Fibroblast of skin of scalp (primary cell): Measurements from ENCODE around the gene CLEC9A.

Source experiments
- DNase-seq: peaks from one replicate; pipeline ENCODE4 v3.0.0-alpha.2; 2013

The CLEC9A gene

DNA sequence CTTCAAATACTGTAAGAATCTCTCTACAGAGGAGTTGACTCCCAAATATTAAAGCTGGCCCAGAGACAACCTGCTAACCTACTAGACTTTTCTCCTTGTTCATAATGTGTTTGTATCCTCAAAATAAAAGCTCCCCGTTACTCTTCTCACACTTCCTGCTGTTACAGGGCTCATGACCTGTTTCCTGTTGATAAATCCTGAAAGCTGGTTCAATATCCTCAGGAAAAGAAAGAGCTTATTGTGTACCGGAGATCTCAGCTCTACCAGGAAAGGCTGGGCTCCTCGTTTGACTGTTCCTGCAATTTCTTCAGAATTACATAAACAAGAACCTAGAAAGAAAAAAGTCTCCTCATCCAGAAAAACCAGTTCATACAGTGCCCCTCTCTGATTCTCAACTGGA, 37.5 kb downstream of the CLEC9A start:
- DNase-seq, result no peak

DNA sequence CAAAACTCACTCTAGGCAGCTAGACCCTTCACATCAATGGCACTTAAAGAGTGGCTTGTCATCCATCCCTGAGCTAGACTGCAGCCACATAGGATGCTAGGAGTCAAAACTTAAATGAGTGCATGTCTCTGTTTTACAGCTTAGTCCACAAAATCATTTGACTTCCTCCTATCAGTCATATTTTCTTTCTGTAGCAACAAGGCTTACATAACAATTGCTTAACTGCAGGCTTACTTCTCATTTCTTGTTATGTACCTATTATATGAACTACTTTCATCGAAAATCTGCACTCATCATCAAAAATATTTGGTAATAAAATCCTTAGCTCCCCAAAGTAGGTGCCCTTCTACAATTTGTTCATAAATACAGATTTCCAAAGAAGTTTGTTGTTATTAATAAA, 38.2 kb downstream of the CLEC9A start:
- no peak for DNase-seq

DNA sequence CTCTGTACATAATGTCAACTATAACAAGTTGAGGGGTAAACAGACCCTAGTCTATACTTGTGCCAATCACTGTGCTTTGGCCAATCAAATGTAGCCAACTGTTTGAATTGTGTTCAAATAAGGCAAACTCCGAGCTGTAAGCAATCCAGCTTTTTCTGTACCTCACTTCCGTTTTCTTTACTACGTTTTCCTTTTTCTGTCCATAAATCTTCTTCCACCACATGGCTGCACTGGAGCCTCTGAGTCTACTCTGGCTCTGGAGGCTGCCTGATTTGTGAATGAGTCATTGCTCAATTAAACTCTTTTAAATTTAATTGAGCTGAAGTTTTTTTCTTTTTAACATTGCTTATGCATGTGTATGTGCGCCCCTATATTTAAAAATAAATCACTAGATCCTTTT, 38.6 kb downstream of the CLEC9A start:
- peak; percentile 8 for DNase-seq

DNA sequence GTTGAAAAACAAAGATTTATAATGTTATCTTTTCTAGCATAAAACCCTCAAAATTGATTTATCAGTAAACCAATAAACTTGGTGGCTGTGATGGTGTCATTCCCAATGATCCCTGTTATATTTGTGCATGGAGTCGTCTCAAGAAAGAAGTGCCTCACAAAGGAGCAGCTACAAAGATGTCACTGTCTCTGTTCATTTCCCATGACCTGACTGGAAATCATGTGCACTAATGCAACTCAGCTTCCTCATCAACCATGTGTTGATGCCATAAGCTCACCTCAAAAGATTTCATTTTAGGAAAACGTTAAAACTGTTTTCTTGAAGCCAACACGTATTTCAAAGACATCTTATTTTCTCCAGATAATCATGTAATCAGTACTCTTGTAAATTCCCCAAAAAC, 39.5 kb downstream of the CLEC9A start:
- no peak for DNase-seq

DNA sequence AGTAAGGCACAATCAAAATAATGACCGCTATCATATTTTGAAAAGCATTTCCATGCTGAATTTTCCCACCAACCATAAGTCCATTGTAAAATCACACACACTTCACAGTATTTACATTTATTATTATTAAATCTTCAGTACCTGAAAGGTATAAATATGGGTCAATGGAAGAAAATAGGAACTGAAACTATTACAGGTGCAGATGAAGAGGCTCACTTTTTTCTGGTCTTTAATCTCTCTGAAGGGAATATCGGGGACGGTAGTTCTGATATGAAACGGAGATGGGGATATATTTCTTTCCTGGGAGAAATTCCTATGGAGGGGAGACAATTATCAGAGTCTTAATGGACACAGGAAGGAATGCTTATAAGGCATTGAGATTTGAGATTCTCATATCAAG, 39.9 kb downstream of the CLEC9A start:
- no peak for DNase-seq

DNA sequence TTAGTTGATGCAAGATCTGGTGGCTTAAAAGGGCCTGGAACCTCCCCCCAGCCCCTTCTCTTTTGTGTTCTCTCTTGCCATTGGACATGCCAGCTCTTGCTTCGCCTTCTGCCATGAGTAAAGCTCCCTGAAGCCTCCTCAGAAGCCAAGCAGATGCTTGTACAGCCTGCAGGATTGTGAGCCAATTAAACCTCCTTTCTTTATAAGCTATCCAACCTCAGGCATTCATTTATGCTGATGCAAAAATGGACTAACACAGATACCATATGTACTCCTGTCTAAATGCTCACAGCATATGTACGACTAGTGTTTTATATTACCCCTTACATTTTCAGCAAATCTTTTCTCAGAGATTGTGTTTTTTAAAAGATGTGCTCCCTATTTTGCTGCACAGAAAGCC, 41.6 kb downstream of the CLEC9A start:
- DNase-seq, result no peak

DNA sequence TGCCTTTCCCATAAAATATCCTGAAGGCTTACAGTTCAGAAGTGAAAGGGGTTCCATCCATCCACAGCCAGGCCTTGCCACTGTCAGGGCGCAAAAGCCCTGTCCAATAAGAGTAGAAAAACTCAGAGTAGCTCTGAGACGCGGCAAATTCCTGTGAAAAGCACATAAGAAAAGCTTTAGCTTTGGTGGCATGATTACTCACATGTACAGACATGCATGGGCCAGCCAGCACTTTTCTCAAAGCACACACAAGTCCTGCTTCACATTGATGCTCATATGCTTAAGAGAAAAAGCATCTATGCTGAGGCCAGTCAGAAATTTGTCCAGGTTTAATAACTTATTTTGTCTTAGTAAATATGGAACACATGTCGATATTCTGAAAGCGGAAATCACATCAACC, 42.8 kb downstream of the CLEC9A start:
- no peak for DNase-seq

DNA sequence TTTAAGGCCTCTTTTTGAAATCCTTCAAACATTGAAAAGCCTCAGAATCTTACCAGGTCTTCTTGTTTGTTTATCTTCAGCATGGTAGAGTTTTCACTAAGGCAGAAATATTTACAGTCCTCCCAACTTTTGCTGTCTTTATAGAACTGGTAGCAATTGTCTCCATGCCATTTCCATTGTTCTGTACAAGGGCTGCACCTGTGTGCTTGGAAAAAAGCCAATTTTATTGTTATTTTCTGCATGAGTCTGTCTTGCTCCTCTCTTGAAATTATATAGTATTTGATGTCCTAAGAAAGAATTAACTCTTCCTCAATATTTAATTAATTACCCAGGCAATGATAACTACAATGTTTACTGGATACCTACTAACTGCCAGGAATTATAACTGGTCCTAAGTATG, 45.0 kb downstream of the CLEC9A start:
- no peak for DNase-seq

DNA sequence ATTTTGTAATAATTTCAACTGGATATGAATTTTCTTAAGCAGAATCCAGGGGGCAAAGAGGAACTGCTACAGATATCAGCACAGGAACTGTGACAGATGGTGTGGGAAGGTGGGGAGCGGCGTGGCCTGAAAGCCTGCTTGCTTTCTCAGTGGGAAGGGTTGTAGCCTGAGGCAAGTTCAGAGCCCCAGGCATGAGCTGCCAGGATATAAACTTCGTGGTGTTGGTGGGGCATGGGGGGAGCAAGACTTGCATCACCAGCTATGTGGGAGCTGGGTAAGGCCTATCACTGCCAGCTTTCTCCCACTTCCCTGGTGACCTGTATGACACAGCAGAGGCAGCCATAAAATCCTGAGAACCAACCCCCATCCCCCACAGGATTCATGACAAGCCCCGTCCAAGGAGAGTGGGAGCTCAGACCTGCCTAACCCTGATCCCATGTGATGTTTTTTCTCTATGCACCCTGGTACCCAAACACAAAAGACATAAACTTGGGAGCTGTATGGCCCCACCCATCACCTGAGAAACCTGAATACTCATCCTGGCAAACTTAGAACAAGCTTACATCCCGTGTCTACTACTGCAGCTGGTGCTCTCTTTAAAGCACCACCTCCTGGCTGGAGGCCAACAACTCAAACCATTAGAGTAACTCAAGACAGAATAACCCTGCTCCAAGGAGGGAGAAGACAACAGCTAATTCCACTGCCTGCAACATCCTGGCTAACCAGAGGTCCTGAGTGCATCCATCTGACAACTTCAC, 51.8 kb downstream of the CLEC9A start:
- DNase-seq, result no peak

DNA sequence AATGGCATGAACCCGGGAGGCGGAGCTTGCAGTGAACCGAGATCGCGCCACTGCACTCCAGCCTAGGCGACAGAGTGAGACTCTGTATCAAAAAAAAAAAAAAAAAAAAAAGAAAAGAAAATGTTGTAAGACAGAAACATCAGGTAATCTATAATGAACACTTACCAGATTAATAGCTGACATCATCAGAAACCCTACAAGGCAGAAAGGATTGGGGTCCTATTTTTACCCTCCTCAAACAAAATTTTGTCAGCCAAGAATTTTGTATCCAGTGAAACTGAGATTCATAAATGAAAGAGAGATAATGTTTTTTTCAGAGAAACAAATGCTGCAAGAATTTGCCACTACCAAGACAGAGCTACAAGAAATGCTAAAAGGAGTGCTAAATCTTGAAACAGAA, 54.3 kb downstream of the CLEC9A start:
- DNase-seq, result no peak

DNA sequence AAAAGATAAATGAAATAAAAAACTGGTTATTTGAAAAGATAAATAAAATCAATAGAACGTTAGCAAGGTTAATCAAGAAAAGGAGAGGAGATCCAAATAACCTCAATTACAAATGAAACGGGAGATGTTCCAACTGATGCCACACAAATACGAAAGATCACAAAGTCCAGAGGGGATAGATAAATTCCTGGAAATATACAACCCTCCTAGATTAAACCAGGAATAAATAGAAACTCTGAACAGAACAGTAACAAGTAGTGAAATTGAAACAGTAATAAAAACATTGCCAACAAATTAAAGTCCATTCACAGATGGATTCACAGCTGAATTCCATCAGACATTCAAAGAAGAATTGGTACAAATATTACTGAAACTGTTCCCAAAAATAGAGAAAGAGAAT, 55.9 kb downstream of the CLEC9A start:
- DNase-seq, result no peak

DNA sequence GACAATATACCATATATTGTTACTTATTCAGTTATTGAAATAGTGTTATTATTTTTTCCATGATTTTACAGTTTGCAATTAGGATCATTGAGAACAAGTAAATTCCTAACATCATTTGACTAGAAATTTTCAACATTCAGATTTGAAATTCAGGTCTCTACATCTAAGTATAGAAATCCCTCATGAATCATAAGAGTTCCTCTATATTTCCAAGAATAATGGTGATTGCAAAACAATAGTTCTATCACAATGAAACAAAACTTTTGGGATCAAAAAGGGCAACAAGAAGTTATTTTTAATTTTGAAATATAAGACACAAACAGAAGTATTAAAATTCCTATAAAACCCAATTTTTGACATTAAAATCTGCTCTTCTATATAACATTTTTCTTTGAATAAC, 57.5 kb downstream of the CLEC9A start:
- DNase-seq, result no peak

DNA sequence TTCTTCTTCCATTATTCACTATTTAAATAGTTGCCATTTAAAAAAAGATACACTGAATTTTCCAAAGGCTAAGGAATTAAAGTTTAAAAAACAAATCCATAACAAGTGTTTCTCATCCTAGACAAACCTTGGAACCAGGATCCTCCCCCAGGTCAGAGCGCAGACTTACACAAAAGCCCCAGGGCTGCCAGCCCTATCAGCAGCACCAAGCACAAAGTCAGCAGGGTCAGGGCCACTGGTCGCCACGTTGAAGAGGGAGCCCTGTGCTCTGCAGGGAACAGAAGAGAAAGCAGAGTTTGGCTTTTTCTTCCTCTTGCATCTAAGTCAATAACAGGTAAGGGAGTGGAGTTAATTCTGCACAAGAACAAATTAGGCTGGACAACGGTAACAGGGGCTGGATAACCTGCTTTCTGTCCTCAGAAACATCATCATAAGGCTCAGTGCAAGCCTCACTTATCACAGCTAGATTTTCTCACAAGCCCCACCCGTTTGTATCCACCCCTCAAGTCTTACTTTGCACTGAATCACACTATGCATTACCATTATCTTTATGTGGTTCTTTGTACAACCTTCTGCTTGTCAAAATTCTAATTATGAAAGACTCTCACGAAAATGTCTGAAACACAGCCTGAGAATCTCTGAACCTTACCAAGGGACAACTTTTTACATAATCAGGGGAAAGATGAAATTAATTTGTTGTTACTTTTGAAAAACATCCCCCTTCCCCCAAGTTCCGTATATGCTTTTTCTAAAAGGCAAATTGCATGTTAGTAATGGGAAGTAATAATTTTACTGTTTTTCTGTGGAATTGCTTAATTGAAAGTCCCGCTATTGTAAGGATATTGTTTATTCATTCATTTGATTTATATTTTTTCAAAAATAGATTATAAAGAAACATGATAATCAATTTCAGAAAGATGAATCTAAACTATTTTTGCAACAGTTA, 58.7 kb downstream of the CLEC9A start:
- DNase-seq, result no peak

DNA sequence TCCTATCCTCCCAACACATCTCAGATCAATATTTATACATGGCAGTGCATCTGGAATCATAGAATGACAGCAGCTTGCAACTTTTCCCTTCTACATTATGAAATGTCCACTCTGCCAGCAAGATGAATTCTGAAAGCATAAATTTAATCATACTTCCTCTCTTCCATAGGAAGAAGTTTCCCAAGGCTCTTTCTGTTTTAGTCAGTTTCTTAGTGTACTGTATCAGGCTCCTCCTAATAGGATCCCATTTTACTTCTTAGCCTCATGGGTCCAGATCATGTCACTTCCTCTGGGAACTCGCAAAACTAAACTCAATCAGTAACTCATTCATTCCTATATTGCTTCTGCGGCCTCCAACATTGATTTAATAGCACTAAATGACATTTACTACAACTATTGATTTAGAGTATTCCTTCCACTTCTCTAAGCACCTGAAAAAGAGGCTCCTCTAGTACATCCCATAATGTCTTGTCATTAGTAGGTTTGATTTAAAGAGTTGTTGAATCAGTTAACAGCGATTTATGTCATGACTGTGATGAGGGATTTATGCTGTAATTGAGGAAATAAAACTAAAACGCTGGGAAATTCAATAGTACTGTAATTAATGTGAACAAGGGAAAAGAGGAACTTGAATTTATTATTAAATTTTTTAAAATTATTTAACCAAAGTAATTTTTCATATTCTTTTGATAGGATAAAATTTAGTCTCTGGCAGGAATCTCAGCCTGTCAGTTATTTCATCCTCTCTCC, 64.3 kb downstream of the CLEC9A start:
- no peak for DNase-seq

DNA sequence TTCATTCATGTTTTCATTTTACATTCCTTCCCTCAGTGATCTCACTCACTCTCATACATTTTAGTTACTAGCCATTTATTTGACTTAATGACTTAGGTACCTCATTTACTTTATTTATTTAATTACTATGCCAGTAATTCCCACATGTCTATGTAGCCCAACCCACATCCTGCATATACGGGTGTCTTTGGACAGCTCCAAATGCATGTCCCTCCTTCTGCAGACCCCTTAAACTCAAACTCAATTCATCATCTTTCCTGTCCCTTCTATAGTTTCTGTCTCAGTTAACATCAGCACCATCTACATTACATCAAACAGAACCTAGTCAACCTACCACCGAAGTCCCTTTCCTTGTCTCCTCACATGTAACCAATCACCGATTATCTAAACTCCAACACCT, 65.5 kb downstream of the CLEC9A start:
- no peak for DNase-seq

DNA sequence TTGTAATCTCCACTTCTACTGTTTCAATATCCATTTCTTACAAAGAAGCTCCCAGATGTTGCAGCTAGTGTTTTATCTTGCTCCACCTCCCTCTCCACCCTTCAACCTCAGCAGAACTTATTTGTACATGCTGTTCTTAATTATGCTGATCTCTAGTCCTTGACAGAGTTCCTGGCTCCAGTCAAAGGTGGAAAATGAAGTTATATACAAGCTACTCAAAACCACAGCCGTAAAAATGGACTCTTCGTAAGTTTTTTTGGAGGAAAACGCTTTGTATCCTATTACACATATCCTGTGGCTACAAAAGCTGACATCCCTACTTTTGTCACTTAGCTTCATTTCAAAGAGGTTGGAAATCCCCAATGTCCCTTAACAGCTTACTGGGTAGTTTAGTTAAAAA, 67.0 kb downstream of the CLEC9A start:
- DNase-seq, result no peak

DNA sequence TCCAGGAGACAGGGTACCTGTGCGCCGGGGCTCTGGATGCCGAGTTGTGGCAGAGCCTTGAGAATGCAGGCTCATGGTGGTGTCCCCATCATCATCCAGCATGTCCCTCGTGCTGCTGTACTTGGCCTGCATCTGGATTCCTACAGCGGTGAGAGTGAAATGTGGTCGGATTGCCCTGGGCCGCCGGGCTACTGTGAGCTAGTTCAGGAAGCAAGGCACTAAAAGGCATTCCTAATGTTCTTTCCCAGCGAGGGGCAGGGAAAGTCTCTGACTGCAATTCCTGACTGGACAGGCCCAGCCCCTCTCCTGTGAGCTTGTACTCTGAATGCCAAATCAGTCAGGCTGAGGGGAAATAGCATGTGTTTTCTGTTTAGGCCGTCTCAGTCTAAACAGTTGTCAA, 68.3 kb downstream of the CLEC9A start, which contains the start of gene CLEC1A:
CLEC1A (minus strand) TSS at position 195 of the 400 bp plus-strand sequence; CDS start at position 132, 63 bp downstream.
- peak; percentile 13 for DNase-seq

DNA sequence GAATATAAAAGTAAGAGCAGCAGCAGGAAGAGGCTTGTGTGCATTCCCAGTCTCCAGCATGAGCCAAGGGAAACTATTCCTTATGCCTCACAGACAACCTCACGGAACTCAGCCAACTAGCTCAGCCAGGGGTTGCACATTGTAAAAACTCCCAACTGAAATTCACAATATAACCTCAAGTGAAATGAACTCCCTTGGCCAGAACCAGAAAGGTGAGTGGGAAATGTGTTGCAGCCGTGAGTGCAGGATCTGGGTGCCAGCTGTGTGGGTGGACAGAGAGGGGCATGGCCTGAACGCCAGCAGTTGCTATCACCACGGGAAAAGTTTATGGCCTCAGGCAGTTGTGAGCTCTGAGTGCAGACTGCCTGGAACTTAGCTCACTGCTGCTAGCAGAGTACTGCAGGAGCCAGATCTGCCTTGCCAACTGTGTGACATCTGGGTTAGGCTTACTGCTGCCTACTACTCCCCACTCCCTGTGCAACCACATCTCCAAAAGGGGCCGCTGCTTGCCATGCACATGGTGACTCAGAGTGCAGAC, 70.6 kb downstream of the CLEC9A start:
- DNase-seq, result peak; percentile 31

DNA sequence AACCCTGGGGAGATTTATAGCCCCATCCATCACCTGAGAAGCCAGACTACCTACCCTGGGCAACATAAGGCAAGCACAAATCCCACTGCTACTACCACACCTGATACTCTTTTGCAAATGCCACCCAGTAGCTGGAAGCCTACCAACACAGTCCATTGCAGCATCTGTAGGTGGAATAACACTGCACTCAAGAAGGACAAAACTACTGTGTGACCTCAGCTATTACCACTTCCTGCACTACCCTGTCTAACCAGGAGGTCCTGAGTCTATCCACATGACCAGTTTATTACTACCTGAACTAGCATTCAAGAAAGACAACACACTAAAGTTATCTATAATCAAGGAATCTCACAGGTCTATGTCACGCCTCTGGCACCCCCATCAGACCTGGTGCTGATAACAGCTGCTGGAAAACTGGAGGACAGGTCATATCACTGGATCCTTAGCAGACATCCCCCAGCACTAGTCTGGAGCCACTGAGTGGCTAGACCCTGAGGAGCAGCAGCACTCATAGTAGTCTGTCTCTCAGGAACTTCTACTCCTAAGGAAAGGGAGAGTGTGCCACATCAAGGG, 71.3 kb downstream of the CLEC9A start:
- no peak for DNase-seq

DNA sequence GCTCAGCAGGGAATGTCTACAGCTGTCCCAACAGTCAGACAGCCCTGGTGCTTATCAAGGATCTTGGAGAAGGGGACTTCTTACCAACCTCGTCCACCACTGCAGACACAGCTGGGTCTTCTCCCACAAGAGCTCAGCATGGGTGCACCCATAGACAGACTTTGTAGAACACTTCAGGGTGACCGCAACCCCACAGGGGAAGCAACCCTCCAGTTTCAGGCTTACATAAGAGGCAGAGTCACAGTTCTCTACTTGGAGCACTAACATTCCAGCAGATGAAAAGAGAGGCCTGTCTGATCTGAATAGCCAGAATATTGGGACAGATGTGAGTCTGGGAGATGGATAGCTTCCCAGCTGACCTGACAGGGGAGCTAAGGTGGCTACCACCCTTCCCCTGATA, 71.8 kb downstream of the CLEC9A start:
- no peak for DNase-seq

DNA sequence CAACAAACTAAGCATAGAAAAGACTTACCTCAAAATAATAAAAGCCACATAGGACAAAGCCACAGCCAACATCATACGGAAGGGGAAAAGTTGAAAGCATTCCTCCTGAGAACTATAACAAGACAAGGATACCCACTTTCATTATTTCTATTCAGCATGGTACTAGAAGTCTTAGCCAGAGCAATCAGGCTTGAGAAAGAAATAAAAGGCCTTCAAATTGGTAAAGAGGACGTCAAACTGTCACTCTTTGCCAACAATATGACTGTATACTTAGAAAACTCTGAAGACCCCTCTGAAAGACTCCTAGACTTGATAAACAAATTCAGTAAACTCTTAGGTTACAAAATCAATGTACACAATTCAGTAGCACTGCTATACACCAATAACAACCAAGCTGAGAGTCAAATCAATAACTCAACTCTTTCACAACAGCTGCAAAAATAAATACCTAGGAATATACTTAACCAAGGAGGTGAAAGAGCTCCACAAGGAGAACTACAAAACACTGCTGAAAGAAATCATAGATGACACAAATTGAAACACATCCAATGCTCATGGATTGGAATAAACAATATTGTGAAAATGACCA, 79.9 kb downstream of the CLEC9A start:
- no peak for DNase-seq

DNA sequence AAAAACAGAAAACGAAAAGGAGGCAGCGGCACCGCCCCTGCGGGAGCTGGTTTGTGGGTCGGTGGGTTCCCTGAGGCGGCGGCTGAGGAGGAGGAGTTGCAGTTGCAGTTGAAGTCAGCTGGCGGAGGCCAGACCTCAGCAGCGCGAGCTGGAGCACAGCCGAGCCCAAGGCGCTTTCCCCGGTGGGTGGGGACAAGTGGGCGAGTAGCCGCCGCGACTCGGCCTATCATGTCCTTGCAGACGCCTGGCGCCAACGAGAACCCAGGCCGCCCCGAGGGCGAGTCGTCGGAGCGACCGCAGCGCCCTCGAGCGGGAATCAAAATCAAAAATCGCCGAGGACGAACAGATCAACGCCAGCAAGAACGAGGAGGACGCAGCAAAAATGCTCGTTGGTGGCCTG, 81.0 kb downstream of the CLEC9A start:
- DNase-seq, result no peak
